ENCODE results near the gene ERBB4.

GRCh38 chr2:212488611-212489010 lies 50.0 kb downstream of the ERBB4 start:
- TF ChIP-seq CTCF (IDR thresholded peaks at IDR 0.05) (no peak), POLR2A (IDR thresholded peaks at IDR 0.05) (no peak)

All from esophagus squamous epithelium (tissue), 4 donors.